CD4-positive, alpha-beta T cell treated with Interleukin-21 for 1 hour (primary cell): Measurements from ENCODE around the gene ZNF573.
"Not testable (repeated sequence)": the region's sequence is repeated elsewhere in the genome, so short reads cannot be mapped to it uniquely, and the experiment has no call there.

ENCODE experiments used
- DNase-seq: peaks from one replicate; pipeline ENCODE4 v3.0.0-alpha.2; 2020

ZNF573 gene

DNA sequence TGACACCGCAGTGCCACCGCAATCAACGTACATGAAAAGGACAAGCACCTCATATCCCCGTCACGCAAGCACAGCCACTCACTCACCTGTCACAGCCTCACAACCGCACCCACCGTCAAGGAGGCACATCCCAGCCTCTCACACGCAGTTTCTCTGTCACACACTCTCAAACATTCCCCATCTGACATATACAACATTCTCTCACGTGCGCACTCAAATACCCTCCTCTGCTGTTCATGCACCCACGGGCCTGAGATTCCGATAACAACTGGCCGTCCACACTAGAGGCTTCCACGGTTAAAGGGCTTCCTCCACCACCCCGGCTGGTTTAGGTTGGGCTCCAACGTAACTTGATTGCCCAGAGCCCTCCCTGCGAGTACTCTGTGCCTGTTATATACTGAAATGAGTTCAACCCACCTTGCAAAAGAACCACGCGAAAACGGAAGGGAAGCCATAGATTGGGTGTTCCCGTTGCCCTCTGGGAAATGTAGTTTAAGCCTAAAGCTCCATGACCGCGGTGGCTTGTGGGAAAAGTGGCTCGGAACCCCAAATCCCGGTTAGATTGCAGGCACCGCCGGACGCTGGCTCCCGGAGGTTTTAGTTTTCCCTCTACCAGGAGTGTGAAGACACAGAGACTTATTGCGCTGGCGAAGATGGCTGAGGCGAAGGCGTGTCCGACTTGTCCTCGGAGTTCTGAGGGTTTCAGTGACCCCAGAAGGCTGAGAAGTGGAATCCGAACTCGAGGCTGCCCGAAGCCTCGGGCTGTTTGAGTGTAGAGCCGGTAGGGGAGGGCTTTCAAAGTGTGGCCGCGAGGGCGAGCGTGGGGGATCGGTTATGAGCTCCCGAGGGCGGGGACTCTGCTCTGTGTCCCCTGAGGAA is at the start of gene ZNF573:
Gene ZNF573 (minus strand): TSS at position 460 of the 879 bp plus-strand sequence. CDS start 5,857 bp downstream, outside the sequence.
- DNase-seq: peak; percentile 89

DNA sequence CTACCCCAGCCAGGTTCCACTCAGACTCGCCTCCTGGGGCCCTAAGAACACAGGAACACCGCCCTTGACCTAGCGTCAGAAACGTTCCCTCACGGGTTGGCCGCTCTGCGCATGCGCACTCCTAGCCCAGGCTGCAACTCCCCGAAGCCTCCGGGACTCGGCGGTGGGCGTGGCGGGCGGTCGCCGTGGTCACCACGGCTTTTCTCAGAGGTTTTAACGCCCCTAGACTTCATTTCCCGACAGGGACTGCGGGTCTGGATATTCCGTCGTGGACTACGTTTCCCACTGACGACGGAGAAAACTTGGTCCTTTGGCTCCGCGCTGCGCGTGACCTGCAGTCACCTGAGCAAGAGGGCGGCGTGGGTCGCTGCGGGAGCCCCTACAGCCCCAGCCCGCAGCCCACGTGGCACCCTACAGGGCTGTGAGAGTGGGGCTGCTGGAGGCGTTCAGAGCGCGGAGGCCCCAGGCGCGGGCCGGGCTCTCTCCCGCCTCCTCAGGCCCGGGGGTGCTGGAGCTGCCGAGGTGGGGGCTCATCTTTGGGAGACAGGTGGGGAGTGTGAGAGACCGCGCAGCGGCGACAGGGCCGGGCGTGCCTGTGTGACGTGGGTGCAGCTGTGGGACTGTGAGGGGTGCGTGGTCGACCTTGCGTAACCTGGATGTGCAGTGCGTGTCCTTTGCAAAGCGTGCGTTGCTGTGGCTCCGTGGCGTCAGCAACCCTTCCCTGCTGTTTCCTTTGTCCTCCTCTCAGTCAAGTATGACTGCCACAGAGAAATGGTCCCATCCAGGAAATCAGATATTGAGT is 38.0 kb upstream of the ZNF573 start:
- DNase-seq: peak; percentile 53

DNA sequence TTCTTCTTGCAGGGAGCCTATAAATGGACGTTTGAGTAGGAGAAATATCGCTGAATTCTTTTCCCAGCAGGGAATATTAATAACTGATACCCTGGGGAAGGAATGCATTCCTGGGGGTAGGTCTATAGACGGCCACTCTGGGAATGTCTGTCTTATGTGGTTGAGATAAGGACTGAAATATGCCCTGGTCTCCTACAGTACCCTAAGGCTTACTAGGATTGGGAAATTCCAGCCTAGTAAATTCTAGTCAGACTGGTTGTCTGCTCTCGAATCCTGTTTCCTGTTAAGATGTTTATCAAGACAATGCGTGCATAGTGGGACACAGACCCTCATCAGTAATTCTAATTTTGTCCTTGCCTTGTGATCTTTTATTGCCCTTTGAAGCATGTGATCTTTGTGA is 36.2 kb upstream of the ZNF573 start:
- DNase-seq: not testable (repeated sequence)

DNA sequence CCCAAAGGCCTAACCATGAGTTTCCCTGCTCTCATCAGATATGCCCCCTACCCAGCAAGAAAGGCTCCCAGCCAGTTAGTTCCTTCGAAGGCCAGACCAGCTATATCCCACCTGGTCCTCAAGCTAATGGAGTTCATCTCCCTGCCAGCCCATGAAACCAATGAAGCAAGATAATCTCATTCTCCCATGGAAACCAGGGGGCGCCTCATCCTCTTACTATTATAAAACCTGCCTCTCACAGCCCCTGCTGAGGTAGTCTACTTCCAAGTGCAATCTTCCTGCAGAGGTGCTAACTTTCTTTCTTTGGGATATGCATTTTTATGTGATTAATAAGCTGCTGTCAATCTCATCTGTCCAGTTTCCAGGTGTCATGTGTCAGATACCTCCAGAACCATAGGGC is 34.0 kb upstream of the ZNF573 start:
- DNase-seq: no peak

DNA sequence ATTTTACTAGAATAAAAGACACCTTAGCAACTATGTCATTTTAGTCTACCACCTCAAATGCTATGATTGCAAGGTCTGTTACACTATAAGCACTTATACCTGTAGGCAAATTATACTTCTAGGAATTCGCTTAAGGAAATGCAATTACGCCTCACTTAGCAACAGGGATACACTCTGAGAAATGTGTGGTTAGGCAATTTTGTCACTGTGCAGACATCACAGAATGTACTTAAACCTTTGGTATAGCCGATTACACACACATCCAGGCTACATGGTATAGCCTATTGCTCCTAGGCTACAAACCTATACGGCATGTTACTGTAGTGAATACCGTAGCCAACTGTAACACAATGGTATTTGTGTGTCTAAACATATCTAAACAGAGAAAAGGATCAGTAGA is 30.0 kb upstream of the ZNF573 start:
- no peak for DNase-seq

DNA sequence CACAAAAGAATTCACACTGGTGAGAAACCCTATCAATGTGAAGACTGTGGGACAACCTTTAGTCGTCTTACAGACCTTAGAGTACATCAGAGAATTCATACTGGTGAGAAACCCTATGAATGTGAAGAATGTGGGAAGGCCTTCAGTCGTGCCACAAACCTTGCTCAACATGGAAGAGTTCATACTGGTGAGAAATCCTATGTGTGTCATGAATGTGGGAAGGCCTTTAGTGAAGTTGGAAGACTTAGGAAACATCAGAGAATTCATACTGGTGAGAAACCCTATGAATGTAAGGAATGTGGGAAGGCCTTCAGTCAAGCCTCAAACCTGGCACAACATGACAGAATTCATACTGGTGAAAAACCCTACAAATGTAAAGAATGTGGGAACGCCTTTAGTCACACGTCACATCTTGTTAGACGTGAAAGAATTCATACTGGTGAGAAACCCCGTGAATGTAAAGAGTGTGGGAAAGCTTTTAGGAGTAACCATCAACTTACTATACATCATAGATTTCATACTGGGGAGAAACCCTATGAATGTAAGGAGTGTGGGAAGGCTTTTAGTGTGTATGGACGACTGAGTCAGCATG is 24.0 kb upstream of the ZNF573 start:
- no peak for DNase-seq

DNA sequence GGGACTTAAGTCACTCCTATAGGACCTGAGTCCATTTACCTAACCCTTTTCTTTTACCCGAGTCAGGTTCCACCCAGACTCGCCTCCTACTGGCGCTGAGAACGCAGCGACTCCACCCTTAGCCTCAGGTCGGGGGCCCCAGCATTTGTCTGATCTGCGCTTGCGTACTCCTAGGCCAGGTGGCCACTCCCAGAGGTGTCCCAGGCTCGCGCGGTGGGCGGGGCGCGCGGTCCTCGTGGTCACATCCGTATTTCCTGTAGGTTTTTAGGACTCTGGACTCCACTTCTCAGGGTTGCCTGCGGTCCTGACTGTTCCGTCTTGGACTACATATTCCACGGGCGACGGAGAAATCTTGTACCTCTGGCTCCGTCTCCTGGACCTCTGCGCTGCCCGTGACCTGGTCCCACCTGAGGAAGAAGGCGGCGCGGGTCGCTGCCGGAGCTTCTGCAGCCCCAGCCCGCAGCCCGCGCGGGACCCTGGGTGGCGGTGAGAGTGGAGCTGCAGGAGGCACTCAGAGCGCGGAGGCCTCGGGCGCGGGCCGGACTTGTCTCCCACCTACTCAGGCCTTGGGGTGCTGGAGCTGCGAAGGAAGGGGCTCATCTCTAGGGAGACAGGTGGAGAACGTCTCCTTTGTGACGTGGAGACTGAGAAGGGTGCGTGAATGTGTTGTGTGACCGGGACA is 11.0 kb upstream of the ZNF573 start:
- no peak for DNase-seq

DNA sequence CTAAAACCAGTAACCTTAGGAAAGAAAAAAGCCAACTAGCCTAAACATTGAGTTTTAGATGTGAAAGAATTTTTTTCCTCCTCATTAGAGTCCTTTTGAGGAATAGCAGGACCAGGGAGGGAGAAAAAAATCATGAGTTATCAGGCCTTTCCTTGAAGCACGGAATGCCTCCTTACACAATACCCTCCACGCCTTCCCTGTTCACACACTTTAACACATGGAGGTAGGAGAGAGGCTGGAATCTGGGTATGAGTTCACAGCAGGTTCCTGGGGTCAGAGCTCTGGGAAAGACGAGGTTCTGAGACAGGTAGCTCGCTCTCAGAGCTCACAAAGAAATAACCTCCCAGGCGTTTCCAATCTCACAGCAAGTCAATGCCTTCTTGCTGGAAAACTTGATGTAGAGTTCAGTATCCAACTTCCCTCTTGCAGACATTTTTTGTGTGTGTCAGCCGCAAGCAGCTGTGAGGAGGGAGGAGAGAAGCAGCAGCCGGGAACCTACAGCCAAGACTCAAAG is 716 bp downstream of the ZNF573 start:
- no peak for DNase-seq

DNA sequence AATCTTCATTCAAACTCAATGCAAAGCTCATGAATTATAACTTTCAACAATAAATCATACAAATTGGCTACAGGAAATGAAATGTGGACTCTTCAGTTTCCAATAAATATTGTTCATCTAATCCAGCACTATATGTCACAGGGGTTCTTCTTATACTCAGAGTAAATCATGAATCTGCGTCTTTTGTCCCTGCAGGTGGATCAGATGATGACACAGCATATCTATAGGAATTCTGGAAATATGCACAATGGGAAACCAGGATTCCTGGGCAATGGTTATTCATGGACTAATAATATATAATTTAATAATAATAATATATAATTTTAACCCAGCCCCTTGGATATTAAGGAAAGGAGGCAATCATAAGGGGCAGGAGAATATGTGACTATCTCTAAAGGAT is 8.4 kb downstream of the ZNF573 start:
- DNase-seq: no peak

DNA sequence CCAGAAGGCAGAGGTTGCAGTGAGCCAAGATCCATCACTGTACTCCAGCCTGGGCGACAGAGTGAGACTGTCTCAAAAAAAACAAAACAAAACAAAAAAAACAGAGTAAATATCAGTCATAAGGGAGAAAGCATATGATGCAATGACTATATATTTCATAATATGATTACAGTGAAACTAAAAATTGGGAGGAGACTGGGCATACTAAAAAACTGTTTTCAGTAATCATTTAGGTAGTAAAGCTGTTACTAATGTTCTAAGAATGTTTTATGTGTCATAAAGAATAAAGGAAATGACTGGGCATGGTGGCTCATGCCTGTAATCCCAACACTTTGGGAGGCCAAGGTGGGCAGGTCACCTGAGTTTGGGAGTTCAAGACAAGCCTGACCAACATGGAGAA is 15.9 kb downstream of the ZNF573 start:
- no peak for DNase-seq

DNA sequence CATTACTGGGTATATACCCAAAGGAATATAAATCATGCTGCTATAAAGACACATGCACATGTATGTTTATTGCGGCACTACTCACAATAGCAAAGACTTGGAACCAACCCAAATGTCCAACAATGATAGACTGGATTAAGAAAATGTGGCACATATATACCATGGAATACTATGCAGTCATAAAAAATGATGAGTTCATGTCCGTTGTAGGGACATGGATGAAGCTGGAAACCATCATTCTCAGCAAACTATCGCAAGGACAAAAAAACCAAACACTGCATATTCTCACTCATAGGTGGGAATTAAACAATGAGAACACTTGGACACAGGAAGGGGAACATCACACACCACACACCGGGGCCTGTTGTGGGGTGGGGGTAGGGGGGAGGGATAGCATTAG is 21.7 kb downstream of the ZNF573 start:
- not testable (repeated sequence) for DNase-seq

DNA sequence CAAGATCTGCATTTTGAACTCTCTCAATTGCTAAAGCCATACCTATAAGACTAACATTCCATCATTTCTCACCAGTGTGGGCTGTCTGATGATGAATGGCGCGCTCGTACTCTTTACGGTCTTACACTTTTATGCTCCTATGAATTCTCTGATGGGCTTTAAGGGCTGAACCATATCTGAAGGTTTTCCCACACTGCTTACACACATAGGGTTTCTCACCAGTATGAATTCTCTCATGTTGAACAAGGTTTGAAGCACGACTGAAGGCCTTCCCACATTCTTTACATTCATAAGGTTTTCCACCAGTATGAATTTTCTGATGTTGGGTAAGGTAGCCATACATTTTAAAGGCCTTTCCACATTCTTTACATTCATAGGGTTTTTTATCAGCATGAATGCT is 41.0 kb downstream of the ZNF573 start:
- DNase-seq: no peak

DNA sequence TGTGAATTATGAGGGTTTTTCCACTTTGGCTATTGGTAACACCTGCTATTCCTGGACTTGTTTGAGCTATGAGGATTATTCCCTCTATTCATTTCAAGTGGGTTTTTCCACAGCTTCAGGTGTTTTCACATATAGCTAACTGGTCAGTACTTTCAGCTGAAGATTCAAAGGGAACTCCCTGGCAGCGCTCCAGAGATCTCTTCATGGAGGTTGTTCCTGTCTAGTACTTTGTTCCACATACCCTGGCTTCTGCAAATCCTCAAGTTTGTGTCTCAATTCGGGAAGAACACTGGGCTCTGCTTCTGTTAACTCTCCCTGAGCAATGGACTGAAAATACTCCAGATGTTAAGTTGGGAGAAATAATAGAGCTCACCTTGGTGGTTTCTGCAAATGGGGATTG is 54.2 kb downstream of the ZNF573 start:
- no peak for DNase-seq

DNA sequence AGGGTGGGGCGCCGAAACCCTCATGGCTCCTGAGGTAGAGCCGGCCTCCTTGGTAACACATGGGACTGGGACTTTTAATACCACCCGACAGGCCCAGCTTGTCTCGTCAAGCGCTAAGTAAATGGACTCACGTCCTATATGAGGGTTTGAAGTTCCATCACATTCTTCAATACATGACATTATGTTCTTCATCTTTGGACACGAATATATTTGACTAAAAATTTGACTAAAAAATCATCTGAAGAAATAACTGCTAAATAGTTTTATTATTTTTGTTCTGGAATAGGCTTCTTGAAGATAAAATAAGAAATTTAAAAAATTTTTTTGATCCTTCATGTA is 59.5 kb downstream of the ZNF573 start:
- no peak for DNase-seq

DNA sequence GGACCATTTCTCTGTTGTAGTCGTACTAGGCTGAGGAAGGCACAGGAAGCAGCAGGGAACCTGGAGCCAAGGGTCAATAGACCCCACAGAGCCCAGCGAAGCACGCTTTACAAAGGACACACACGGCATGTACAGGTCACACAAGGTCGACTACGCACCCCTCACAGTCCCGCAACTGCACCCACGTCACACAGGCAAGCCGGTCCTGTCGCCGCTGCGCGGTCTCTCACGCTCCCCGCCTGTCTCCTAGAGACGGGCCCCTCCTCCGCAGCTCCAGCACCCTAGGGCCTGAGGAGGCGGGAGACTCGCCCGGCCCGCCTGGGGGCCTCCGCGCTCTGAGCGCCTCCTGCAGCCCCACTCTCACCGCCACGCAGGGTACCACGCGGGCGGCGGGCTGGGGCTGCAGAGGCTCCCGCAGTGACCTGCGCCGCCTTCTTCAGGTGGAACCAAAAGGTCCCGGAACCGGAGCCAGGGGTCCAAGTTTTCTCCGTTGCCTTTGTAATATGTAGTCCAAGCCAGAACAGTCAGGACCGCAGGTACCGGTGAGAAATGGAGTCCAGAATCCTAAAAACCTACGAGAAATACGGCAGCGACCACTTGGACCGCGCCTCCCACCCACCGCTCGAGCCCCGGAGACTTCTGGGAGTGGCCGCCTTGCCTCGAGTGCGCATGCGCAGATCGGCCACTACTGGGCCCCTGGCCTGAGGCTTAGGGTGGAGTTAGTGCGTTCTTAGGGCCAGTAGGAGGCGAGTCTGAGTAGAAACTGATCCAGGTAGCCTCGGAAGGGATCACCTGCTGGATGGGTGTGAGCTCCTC is 60.1 kb downstream of the ZNF573 start, which contains the start of gene ZNF607:
Gene ZNF607 (minus strand): TSS at position 651 of the 816 bp plus-strand sequence. CDS start 8,143 bp downstream, outside the sequence.
- peak; percentile 89 for DNase-seq

DNA sequence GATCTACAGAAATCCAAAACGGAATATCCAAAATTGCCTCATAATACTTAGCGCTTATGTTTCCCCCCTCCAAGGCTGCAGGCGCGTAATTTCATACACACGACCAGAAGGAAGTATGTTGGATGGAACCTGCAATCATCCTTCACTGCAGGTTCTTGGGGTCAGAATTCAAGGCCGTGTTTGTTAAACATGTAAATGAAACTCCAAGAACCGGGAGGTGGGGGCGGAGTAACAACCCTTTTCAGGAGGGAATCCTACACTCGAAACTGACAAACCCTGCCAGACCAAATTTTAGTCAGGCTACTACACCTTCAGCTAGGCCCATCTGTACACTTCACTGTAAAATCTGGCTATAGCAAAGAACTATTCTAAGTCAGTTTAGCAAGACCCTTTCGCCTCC is 61.1 kb downstream of the ZNF573 start:
- DNase-seq: no peak

DNA sequence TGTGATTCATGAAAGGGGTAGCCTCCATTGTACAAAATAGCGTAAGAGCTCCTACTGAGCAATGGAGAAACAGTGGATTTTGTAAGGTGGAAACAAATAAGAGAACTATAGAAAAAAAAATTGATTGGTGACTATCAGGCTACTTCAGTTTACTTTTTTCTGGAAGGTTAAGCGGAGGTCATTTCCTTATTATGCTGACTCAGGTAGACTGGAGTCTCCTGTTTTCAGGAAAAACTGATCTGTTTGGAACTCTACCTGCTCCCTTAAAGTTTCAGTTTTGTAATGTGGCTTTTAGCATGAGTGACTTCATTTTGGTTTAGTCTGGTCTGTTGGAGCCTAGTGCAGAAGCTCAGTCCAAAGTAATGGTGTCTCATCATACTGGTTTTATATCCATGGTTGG is 63.2 kb downstream of the ZNF573 start:
- no peak for DNase-seq

DNA sequence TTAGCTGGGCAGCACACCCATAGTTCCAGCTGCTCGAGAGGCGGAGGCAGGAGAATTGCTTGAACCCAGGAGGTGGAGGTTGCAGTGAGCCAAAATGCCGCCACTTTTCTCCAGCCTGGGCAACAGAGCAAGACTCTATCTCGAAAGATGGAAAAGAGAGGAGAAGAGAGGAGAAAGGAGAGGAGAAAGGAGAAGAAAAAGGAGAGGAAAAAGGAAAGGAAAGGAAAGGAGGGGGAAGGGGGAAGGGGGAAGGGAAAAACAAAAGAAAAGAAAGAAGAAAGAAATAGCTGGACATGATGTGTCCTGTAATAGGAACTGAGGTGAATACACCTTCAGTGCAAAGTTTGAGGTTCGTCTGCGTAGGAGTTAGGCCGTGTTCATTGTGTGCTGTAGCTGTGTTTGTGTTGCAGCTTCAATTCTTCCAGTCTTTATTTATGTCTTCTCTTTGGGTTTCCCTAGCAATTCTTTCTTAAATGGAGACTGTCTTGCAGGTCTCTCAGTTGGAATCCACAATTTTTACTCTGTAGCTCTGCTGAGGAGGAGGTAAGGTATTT is 73.3 kb downstream of the ZNF573 start:
- DNase-seq: no peak

DNA sequence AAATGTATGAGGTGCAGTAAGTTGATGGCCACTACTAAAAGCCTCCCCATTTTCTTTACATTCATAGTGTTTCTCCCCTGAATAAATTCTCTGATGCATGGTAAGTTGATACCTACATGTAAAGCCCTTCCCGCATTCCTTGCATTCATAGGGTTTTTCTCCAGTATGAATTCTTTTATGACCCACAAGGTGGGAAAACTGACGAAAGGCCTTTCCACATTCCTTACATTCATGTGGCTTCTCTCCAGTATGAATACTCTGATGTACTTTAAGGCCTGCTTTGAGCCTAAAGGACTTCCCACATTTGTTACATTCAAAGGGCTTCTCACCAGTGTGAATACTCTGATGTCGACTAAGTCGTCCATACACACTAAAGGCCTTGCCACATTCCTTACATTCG is 80.3 kb downstream of the ZNF573 start:
- DNase-seq: no peak

DNA sequence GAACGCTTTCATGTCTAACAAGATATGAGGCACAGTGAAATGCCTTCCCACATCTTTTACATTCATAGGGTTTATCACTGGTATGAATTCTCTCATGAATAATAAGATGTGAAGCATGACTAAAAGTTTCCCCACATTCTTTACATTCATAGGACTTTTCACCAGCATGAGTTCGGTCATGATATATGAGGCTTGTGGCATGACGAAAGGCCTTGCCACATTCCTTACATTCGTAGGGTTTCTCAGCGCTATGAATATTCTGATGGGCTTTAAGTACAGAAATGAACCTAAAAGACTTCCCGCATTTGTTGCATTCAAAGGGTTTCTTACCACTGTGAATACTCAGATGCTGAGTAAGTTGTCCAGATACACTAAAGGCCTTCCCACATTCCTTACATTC is 81.2 kb downstream of the ZNF573 start:
- no peak for DNase-seq

DNA sequence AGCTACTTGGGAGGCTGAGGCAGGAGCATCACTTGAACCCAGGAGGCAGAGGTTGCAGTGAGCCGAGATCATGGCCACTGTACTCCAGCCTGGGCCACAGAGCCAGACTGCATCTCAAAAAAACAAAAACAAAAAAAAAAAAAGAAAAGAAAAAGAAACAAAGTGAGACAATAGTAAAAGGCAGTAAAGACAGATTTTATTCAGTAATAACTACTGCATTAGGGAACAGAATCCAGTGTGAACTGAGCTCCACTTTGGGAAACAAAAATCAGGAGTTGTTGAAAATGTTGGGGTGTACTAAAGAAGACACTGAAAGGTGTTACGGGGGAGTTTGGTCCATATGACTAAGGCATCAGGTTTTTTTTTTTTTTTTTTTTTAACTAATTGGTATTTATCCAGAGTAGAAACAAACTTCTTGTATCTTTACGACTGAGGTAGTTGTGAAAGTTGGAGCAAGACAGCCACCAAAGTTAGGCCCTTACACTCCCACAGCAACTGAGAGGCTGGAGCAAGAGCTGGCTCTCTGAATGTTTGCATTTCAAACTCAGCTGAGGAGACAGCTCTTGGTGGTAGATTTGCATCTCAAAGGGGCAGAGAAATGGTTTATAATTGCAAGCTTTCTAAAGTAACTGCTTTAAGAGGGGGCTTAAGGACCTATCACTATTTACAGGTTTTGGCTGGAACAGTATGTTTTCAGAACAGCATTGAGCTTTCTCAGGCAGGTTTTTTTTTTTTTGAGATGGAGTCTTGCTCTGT is 84.1 kb downstream of the ZNF573 start:
- no peak for DNase-seq
